GM19025 (cell line): ENCODE measurements around the gene RND3.

Source experiments
- ATAC-seq: cut with Tn5 transposase; IDR thresholded peaks from one replicate; pipeline ENCODE4 v1.9.1; 2021; ENCODE audit warnings: mild to moderate bottlenecking, low read depth, moderate library complexity; ENCODE audit not compliant: unreplicated experiment

RND3 gene

GRCh38 chr2:150476809-150477302, 10.6 kb downstream of the RND3 start:
- peak; percentile 39 for ATAC-seq

DNA sequence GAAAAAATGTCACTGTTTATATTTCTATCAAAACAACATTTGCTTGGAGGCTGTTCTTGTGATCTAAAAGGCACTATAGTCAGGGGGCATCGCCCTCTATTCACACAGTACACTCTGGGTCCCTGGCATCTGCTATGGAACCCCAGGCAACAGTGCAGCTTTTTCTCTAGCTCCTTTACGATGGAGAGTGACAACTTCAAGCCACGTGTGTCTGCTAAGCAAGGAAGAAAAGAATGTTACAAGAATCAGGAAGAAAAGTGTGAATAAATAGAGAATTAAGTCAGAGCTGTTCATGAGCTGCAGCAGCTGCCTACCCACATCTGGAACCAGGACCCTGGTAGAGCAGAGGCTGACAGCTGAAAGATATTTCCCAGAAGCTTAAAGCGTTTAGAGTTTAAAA, 11.2 kb downstream of the RND3 start:
- no peak for ATAC-seq

- no peak for ATAC-seq
These were observed 11.8 kb downstream of the RND3 start for GRCh38 chr2:150475479-150476250.

DNA sequence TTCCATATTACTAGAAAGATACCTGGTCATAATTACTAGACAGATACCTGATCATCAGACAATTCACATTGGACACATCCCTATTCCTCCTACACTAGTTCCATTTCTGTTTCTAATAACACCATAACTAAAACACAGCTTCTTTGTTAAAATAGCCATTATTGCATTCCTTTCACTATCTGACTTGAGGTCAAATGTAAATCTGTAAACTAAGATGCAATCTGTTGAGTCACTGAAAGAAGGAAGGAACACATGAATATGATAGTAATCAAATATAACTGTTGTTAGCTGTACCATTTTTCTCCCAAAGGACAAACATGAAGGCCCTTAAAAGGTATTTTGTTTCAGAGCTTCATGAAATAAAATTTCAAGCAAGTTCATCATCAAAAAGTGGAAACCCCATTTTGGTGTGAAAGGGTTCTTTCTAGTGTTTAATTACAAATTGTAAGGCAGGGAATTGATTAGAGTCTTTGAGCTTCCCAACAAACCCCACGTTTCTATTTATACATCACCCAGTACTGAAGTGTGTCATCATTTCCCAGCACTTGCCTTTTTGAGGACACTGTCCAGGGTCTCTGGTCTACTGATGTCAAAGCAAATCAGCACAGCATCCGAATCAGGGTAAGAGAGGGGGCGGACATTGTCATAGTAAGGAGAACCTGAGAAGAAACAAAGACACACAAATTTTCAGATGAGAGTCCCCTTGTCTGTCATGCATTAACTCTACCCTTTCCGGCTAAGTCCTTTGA, 13.0 kb downstream of the RND3 start:
- ATAC-seq: no peak

- no peak for ATAC-seq
These were observed 13.7 kb downstream of the RND3 start for GRCh38 chr2:150473767-150474166.

DNA sequence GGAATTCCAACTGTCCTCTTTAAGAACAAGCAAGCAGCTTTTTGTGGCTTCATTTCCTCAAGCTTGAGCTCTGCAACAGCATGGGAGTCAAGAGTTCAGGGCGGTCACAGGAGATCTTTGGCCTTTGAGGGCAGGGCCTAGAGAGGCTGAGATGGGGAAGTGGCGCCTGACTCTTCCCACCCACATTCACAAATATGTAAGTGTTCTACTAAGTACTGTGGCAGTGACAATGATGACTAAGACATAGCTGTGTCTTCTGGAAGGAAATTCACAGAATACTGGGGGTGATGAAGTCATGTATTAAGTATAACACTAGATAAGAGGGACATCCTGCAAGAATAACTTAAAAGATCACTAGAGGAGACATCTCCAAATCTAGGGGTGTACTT, 15.0 kb downstream of the RND3 start:
- peak; percentile 74 for ATAC-seq

DNA sequence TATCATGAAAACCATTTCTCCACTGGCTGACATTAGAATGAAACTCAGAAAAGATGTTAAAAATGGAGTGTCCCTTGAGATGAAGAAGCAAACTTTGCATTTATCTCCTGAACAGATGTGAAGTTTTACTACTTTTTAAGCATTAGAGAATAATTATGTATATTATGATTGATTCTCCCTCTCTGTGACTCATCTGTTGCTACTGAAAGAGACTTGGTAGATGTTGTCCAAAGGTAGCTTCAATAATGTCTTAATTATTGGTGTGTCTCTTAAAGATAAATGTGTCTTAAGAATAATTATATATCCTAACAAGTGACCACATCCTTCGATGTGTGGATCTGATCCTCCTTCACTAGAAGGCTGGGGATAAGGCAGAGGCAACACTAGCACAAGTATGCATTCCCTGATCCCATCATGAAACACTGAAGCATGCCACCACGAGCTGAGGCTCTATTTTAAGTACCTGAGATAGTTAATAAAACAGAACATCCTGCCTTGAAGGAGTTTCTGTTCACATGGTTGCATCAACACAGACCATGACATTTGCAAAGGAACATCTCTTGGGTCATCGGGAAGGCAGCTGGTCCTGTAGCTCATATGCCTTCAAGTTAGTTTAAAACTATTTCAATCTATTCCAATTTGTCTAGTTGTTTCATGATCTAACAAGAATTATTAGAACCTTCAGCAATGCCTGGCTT, 15.5 kb downstream of the RND3 start:
- ATAC-seq: no peak

DNA sequence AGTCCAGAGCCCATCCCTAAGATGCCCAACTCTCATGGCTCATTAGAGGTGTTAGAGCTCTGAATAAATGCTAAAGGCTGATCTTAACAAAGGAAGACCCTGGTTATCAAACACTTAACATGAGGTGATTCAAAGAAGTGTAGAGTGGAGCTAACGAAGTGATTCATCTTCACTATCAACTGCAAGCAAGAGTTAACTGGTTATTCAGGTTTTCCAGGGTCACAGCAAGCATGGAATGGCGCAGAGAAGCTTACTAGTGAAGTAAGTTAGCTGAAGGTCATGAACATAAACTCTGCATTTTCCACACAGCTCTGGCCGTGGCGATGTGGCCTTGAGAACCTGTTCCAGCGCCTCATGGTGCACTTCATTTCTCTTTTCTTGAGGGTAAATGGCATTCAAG, 17.0 kb downstream of the RND3 start:
- no peak for ATAC-seq

DNA sequence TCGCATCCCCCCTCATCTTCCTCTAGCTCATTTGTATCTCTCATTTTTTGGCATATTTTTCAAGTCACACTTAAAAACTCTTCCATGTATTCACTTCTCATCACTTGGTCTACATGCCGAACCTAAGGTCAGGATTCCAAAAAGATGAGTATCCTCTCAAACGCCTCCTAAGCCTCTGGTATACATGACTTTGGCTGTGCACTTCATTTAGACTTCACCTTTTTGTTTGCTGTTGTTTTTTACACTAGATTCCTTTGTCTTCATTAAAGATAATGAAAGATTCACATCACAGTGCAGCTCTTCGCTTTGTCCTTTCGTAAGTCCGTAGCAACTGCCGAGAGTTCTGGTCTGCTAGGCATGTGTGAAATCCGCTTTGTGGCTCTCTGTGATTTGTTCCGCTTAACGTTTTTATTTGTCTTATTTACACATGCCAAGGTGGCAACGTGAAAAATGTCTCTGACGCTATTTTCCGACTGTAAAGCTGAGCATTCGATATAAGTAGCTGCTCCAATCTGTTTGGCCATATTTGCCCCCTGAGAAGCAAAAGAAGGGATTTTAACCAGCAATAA, 17.7 kb downstream of the RND3 start:
- ATAC-seq: no peak

GRCh38 chr2:150468350-150468960, 19.0 kb downstream of the RND3 start:
- ATAC-seq: no peak

DNA sequence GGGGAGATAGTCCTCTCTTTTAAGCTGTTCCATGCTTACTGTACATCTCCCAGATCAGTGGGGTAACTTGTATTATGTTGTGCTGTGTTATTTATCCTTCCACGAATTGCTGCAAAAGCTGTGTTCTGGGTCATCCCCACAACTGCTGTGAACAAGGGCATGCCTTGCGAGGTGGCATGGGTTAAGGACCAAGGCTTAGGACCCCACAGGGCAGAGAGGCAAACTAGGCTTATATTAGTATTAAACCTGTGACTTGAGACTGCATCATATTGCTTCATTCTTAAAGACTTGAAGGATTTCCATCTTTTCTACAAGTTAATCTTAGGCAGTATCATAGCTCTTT, 19.9 kb downstream of the RND3 start:
- ATAC-seq: no peak

DNA sequence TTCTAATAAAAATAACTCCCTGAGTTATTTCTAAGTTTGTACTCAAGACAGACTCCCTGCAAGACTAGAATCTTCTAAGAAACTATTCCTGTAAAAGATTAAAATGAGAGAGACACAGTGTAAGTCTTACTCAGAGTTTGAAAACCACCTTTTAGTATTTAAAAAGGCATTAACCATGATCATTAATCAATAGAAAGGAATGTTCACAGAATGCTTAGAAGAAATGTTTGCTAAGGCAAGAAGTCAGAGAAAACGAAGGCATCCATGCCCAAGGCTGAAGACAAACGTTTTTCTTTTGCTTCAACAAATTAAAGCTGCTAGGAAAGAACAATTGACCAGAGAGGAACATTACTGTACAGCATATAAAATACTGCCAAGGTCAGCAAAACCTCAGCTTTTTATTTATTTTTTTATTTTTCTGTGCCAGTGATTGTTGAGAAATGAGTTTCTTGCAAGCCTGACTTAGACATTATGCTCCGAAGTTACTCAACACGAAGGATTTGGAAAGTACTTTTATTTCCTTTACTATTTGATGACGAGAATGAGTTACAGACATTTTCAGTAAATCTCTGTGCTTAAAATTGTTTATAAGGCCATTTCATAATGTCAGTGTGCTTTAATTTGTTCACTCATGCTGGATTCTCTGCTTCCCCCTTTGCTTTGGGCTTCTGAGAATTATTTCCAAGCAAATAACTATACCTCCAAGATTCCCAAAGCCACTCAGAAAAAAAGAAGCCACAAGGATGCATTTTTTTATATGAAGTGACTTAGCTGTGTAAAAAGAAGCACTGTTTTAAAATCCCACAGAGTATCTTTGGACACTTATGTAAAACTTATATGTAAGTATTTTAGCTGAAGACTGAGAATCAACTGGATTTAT, 20.5 kb downstream of the RND3 start:
- no peak for ATAC-seq

DNA sequence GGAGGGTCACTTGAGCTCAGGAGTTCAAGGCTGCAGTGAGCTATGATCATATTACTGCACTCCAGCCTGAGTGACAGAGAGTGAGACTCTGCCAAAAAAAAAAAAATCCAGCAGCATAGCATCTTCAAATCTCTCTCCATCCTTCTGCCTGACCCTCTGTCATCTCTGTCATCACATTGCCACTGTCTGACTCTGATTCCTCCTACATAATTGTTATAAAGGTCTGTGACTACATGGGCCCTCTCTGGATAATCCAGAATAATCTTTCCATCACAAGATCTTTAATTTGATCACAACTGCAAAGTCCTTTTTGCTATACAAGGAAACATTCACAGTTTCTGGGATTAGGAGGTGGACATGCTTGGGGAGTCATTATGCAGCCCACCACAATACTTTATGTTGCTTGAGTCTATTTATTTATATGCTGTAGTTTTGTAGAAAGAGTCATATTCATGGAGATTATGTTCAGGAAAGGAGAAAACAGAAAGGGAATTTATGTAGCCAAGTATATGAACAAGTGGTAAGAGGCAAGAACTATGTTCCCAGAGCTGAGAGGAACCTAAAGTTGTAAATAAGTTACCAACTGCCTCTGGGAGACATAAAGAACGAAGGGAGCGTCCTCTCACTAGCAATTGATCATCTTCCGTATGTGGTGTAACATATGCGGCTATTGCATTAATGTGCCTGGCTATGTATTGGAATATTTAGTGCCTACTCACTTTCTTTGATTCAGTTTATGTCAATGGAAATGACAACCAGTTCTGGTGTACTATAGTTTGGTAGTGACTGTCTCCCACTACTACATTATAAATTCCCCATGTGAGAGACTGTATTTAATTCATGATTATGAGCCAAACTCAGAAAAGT, 21.5 kb downstream of the RND3 start:
- no peak for ATAC-seq

- ATAC-seq: no peak
These were observed 22.5 kb downstream of the RND3 start for GRCh38 chr2:150464986-150465385.

GRCh38 chr2:150464270-150464669, 23.2 kb downstream of the RND3 start:
- ATAC-seq: no peak

DNA sequence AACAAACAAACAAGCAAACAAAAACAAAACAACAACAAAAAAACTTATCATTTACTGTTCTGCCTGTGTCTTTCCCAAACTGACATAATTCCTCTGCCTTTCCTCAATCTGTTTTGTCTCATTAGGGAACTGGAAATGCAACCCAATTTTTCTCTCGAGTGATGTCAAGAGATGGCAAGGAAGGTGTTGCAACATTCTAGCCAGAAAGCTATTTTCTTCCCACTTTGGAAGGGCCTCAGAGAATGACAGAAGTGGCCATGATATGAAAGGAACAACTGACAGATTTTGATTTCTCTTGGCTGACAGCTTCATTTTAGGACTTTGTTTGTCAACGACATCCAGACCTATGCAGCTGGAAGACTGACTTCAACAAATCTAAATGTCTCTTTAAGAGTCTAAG, 24.7 kb downstream of the RND3 start:
- ATAC-seq: no peak

GRCh38 chr2:150459281-150459680, 28.2 kb downstream of the RND3 start:
- ATAC-seq: no peak

GRCh38 chr2:150450765-150451164, 36.7 kb downstream of the RND3 start:
- no peak for ATAC-seq

DNA sequence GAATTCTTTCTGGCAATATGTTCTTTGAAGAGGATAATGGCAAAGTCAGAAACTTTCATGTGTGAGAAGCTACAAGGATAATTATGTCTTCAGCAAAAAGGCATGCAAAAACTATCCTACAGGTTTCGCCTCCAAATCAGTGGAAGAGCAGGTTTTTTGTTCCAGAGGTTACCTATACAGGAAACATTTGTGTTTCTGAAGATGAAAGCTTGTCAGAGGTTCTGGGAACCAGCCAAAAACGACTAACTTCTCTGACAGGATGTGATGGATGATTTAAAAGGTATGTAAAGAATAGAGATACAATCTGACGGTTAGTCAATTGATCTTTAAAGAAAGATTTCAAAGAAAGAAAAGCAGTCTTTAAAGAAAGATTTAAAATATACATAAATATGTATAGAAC, 37.6 kb downstream of the RND3 start:
- no peak for ATAC-seq
